HG03159 (cell line): ENCODE results near the gene ITCH.
"Not testable (repeated sequence)": the region's sequence is repeated elsewhere in the genome, so short reads cannot be mapped to it uniquely, and the experiment has no call there.

ENCODE experiments used
- ATAC-seq: cut with Tn5 transposase; IDR thresholded peaks from one replicate; pipeline ENCODE4 v1.9.1; 2021; ENCODE audit warnings: mild to moderate bottlenecking, moderate library complexity; ENCODE audit not compliant: unreplicated experiment

Gene ITCH

DNA sequence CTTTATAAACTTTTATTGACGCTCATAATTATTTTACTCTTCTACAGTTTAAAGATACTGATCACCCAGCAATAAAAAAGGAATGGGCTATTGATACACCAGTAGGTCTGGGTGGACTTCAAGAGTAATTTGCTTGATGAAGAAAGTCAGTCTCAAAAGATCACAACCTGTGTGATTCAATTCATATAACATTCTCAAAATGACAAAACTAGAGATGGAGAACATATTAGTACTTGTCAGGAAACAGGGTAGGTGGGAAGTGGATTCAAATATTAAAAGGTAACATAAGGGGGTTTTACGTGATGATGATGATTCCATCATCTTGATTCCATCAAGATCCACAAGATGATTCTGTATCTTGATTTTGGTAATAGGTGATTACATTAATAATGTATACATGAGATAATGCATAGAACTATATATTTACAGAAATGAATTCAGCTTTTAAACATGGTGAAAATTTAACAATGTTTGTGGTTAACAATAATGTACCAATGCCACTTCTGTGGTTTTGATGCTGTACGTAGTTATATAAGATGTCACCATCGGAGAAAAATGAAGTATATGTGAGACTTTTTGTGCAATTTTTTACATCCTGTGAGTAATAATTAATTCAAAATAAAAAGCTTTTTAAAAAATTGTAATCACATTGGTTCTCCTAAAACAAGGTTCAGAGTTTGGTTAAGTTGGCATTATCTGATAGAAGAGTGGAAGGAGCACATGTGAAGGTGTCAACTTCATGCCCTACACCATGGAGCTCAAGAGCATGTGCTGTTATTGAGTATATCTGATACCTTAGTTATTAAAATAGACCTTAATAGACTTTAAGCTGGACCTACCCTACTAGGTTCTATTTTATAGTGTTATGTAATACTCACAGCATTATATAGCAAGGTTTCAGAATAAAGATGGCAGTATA is 86.9 kb downstream of the ITCH start:
- no peak for ATAC-seq

DNA sequence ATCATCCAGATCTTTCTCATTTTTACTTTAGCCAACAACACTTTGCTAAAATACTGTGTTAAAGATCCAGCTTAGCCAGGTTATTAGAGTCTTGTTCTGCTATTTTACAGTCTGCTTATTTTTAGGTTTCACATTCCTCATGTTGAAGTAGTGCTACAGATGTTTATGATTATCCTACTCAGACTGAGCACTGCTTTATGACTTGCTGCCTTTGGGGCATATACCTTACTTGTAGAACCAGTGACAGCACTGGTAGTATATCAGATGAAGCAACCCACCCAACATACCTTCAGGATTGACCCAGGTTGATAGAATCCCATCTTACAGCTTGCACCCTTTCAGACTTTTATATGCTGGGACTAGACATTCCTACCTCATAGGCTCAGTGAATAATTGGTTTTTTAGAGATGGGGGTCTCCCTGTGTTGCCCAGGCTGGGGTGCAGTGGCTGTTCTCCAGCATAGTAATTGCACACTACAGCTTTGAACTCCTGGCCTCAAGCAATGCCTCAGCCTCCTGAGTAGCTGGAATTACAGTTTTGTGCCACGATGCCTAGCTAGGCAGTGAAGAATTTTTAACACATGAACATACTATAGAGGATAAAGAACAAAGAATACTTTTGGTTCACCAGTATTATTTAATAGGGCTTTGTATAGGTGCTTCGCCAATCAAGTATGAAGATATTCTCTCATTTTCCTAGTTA is 89.4 kb downstream of the ITCH start:
- no peak for ATAC-seq

DNA sequence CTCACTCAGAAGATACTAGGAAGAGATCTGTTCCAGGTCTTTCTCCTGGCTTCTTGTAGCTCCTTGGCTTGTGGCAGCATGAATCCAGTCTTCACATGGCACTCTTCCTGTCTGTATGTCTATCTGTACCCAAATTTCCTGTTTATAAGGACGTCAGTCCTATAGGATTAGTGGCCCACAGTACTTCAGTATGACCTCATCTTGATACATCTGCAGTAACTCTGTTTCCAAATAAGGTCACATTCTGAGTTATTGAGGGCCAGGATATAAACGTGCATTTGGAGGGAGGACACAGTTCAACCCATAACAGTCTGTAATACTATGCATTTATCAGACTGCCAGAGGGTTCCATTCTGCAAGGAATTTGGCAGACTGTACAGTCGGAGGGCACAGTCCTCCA is 95.6 kb downstream of the ITCH start:
- ATAC-seq = no peak

DNA sequence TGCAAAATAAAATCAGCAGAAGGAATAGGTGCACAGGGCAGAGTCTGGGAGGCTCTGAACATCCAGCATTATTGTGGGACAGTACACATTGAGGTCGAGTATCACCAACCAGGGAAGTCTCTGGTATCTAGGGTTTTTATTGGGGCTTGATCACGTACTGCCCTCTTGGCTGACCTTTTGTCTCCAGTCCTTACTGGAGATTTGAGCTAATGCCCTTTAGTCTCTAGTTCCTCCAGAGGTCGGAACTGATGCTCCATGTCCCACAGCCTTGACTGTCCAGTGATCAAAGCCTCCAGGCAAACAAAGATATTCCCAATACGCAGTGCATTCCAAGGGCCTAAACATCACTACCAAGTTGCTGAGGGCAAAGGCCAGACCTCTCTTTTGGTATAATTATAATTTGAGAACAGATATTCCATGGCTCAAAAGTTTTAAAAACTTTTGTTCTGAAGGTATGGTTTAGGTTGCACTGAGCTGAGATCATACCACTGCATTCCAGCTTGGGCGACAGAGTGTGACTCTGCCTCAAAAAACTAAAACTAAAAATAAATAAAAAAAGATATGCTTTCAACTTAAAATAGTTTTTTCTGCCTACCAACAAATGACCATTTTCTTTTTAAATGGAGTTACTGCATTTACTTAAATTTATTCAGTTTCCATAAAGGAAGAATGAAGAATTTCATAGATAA is 96.3 kb downstream of the ITCH start:
- ATAC-seq = no peak

DNA sequence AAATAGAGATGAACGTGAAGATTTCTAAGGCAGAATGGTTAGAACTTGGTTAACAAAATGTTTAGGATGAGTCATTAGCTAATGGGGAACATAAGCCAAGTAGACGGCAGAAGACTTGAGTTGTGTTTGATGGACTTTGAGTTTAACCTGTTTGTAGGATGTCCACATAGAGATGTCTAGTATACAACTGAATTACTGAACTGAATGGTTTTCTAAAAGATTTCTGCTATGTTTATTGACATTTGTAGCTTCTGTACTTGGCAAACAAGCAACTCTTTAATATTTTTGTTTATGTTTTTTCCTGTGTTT is 98.7 kb downstream of the ITCH start:
- no peak for ATAC-seq

DNA sequence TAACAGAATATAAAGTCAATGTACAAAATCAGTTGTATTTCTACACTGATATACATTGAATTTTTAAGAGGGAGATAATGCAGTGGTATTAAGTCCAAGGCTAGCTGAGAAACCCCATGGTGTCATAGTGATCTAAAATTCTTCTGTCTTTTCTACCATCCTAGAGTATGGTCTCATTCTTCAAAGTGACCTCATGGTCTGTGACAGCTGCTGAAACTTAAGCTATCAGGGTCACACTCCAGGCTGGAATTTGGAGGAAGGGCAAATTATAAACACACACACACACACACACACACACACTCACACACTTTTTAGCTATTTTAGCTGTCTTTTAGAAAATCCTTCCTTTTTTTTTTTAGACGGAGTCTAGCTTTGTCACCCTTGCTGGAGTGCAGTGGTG is 105.9 kb downstream of the ITCH start:
- no peak for ATAC-seq

- ATAC-seq = no peak
Measured at GRCh38 chr20:34472246-34472925, 109.3 kb downstream of the ITCH start.

- no peak for ATAC-seq
Measured at GRCh38 chr20:34473262-34473883, 110.3 kb downstream of the ITCH start.

- ATAC-seq = no peak
Measured at GRCh38 chr20:34475979-34476736, 113.1 kb downstream of the ITCH start.

DNA sequence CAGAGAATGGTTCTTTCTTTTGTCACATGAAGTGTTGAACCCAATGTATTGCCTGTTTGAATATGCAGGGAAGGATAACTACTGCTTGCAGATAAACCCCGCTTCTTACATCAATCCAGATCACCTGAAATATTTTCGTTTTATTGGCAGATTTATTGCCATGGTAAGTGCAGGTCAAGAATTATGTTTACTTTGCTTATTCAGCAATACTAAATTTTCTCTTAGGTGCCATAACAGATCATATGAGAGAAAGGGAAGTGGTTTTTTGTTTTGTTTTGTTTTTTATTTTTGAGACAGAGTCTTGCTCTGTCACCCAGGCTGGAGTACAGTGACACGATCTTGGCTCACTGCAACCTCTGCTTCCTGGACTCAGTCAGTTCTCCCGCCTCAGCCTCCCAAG is 116.6 kb downstream of the ITCH start:
- no peak for ATAC-seq

GRCh38 chr20:34482154-34482553 is 119.1 kb downstream of the ITCH start:
- ATAC-seq = not testable (repeated sequence)

DNA sequence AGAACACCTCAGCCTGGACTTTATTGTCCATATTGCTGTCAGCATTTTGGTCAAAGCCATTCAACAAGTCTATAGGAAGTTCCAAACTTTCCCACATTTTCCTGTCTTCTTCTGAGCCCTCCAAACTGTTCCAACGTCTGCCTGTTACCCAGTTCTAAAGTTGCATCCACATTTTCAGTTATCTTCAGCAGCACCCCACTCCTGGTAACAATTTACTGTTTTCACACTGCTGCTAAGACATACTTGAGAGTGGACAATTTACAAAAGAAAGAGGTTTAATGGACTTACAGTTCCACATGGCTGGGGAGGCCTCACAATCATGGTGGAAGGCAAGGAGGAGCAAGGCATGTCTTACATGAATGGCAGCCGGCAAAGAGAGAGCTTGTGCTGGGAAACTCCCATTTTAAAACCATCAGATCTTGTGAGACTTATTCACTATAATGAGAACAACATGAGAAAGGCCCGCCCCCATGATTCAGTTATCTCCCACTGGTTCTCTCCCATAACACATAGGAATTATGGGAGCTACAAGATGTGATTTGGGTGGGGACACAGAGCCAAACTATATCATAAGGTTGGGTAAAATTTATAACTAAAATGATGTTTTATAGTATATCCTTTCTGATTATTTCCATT is 120.6 kb downstream of the ITCH start:
- not testable (repeated sequence) for ATAC-seq

- ATAC-seq = no peak
Measured at GRCh38 chr20:34485068-34485634, 122.1 kb downstream of the ITCH start.

DNA sequence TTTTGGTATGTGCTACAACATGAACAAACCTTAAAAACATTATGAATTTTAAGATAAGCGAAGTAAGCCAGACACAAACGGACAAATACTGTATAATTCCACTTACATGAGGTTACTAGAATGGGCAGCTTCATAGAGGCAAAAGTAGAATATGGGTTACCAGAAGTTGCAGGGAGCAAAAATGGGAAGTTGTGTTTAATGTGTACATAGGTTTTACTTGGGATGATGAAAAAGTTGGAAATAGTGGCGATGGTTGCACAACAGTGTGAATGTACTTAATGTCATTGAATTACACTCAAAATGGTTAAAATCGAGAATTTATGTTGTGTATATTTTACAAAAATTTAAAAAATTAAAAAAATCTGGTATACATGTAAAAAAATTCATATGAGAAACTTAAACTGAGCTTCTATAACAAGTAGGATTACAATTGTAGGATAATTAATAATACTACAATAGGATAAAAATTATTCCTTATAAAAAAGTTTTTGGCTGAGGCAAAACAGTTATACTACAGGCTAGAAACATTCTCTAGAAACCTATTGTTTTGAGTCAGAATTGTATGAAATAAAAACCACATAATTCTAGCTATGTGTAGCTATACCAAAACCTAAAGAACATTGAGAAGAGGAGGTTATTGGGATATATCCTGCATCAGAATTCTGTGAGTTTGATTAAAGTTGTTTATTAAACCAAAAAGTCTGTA is 128.3 kb downstream of the ITCH start:
- ATAC-seq = no peak

DNA sequence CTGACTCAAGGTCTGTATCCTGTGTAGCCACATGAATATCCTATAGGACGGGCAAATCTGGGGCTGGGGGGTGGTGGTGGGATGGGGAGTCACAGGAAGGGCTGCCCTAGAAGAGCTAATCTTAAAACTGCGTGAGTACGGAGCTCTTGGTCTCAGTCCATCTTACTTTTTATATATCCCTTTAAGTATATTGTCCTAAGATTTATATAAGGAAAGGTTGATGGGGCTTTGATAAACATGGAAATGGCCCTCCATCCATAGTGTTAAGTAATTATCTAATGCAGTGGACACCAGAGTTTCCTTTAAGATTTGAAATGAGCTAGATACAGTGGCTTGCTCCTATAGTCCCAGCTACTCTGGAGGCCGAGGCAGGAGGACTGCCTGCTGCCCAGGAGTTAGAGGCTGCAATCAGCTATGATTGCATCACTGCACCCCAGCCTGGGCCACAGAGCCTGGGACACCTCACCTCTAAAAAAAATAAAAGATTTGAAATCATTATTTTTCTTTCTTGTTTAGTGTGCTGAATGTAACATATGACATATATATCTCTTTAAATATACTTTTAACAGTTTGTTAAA is 128.9 kb downstream of the ITCH start:
- no peak for ATAC-seq

GRCh38 chr20:34493646-34494045 is 130.6 kb downstream of the ITCH start:
- no peak for ATAC-seq

- ATAC-seq = no peak
Measured at GRCh38 chr20:34495307-34495706, 132.2 kb downstream of the ITCH start.

DNA sequence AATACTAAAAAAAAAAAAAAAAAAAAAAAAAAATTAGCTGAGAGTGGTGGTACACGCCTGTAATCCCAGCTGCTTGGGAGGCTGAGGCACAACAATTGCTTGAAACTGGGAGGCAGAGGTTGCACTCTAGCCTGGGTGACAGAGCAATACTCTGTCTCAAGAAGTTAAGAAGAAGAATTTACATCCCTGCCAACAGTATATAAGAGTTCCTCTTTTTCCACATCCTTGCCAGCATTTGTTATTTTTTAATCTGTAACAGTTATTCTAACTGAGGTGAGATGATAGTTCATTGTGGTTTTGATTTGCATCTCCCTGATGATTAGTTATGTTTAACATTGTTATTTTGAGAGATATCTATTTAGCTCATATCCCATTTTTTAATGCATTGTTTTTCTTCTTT is 132.8 kb downstream of the ITCH start:
- no peak for ATAC-seq
